HG03280 (cell line): ENCODE results near the gene TINAGL1.

Experiments
- ATAC-seq: cut with Tn5 transposase; IDR thresholded peaks from one replicate; pipeline ENCODE4 v1.9.1; 2021; ENCODE audit warnings: mild to moderate bottlenecking, moderate library complexity; ENCODE audit not compliant: unreplicated experiment

TINAGL1 gene

GRCh38 chr1:31626223-31627207, 50.2 kb downstream of the TINAGL1 start:
- ATAC-seq, result no peak

GRCh38 chr1:31627301-31627929, 51.1 kb downstream of the TINAGL1 start:
- no peak for ATAC-seq

GRCh38 chr1:31627930-31628559, 51.7 kb downstream of the TINAGL1 start:
- no peak for ATAC-seq

GRCh38 chr1:31628931-31629556, 52.7 kb downstream of the TINAGL1 start:
- no peak for ATAC-seq

GRCh38 chr1:31632649-31633048, 56.3 kb downstream of the TINAGL1 start:
- no peak for ATAC-seq

- ATAC-seq, result no peak
Measured at GRCh38 chr1:31633117-31633516, 56.8 kb downstream of the TINAGL1 start.
